AG04450 (cell line): ENCODE data around the gene CD7. TPM values are rescaled to one million over a fixed set of nuclear protein-coding genes. Genes with fewer than 3 reads are reported as not detected.

Experiments
- CTCF ChIA-PET: fragments of 300-600, 350-600 bp; formaldehyde crosslinking; extraction: SDS; loops from one replicate; lab custom pipeline; 2022; ENCODE audit warnings: antibody characterized with exemption, inconsistent platforms; lab: Charles Lee
- POLR2A ChIA-PET: fragments of 350-600 bp; formaldehyde crosslinking; extraction: SDS; loops from one replicate; lab custom pipeline; 2021; ENCODE audit warnings: antibody characterized with exemption, inconsistent platforms; lab: Yijun Ruan, JAX
- DNase-seq: peaks from one replicate; pipeline ENCODE4 v3.0.0-alpha.2; 2011; ENCODE audit warnings: low read depth, low spot score
- H3K27ac ChIP-seq: one replicate; pipeline ENCODE4 v1.5.1; 2012; ENCODE audit warnings: low read depth, low read length, control low read depth
- H3K27me3 ChIP-seq: one replicate; pipeline ENCODE4 v1.6.0; 2012; ENCODE audit warnings: low read length; ENCODE audit not compliant: control insufficient read depth, insufficient read depth
- H3K4me3 ChIP-seq: 2 replicates; pipeline ENCODE4 v1.5.1; 2011; ENCODE audit warnings: mild to moderate bottlenecking, low read depth, low read length, control low read depth
- H3K9me3 ChIP-seq: 2 replicates; pipeline ENCODE4 v1.5.1; 2012; ENCODE audit warnings: low read length; ENCODE audit not compliant: control insufficient read depth, insufficient read depth
- polyA plus RNA-seq: library from polyadenylated mRNA; depleted of rRNA; stranded (reverse); fragments of >200 nt; gene quantifications from 2 replicates; pipeline ENCODE4 v1.2.3, GENCODE V29; 2011
- TF ChIP-seq, protein P1 (sequence below): IDR thresholded peaks from 2 replicates; pipeline ENCODE4 v1.5.1; 2011; ENCODE audit warnings: low read depth, low read length, control low read depth, inconsistent platforms

Gene CD7
- polyA plus RNA-seq, 1 experiment: 0.11 TPM

DNA sequence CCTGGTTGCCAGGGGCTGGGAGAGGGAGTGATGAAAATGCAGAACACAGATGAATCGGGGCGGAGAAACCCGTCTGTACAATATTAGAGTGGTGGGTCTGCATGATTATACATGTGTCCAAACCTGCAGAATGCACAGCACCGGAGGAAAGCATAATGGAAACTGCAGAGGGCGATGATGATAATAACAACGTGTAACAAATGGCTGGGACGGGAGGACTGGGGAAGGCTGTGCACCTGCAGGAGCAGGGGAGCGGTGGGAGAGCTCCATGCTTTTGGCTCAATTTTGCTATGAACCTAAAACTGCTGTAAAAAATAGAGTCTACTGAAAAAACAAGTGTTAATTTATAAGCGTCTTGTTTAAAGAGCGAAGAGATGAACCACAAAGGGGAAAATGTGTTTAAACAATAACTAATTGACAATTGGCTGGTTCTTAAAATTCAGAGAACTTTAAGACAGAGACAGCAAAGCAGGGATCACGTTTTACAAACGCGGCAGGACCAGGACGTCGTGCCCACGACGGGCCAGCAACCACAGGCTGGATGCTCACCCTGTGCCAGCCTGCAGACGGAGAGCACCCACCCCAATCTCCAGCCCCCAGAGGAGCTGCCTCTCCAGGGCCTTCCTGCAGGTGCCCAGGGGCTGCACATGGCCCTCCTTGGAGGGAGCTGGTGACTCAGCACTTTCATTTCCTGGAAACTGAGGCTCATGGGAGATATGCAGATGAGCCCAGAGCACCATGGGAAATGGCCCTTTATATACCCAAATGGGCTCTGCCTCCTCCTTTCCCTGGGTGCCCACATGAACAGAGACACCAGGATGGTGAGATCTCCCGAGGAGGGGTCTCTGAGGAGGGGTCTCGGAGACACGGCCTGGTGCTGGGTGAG lies 41.3 kb upstream of the CD7 start, which contains the start of gene TEX19:
Gene TEX19, plus strand, starts transcription at position 783 of the 886 bp plus-strand sequence. CDS start 2,904 bp downstream, outside the sequence.
- DNase-seq: no peak
- CTCF ChIA-PET: interaction anchor here (0.7 to 0.9 kb wide), 3 partner anchors 9 to 427 kb away, joined by 3 to 5 read pairs (median 4); no protein-coding TSS in a partner anchor
- POLR2A ChIA-PET: no interaction called here
- TF ChIP-seq, protein P1, sequence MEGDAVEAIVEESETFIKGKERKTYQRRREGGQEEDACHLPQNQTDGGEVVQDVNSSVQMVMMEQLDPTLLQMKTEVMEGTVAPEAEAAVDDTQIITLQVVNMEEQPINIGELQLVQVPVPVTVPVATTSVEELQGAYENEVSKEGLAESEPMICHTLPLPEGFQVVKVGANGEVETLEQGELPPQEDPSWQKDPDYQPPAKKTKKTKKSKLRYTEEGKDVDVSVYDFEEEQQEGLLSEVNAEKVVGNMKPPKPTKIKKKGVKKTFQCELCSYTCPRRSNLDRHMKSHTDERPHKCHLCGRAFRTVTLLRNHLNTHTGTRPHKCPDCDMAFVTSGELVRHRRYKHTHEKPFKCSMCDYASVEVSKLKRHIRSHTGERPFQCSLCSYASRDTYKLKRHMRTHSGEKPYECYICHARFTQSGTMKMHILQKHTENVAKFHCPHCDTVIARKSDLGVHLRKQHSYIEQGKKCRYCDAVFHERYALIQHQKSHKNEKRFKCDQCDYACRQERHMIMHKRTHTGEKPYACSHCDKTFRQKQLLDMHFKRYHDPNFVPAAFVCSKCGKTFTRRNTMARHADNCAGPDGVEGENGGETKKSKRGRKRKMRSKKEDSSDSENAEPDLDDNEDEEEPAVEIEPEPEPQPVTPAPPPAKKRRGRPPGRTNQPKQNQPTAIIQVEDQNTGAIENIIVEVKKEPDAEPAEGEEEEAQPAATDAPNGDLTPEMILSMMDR: no peak
- H3K4me3 ChIP-seq: no peak within 1 kb of the TSS
- peaks cover 24% of the 10 kb centered on the region for H3K27me3 ChIP-seq
- no peaks in the 10 kb centered on the region; the same call in 1 of the 2 replicates for H3K9me3 ChIP-seq
- H3K27ac ChIP-seq: no peak within 1 kb of the TSS

DNA sequence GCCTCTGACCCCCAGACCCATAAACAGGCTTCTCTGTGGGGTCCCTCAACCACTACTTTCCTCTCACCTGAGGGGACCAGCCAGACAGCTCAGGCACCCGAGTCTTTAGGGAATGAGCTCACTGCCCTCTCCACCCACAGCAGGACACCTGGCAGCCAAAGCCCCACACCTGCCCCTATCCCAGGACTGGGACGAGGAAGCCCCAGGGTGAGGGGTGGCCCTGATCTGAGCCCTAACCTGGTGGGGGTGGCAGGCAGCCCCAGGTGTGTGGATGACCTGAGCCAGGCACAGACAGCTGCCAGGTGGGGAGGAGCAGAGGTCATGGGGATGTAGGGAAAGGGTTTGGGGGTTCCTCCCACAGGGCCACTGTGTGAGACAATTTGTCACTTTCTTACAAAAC lies 40.0 kb upstream of the CD7 start:
- H3K27ac ChIP-seq: no peak overlapping the region
- H3K9me3 ChIP-seq: no peaks in the 10 kb centered on the region; the same call in 1 of the 2 replicates
- DNase-seq: no peak
- peaks cover 19% of the 10 kb centered on the region for H3K27me3 ChIP-seq
- no peak overlapping the region for H3K4me3 ChIP-seq
- ChIA-PET CTCF (no interaction called here), POLR2A (no interaction called here)
- TF ChIP-seq, protein P1: no peak

DNA sequence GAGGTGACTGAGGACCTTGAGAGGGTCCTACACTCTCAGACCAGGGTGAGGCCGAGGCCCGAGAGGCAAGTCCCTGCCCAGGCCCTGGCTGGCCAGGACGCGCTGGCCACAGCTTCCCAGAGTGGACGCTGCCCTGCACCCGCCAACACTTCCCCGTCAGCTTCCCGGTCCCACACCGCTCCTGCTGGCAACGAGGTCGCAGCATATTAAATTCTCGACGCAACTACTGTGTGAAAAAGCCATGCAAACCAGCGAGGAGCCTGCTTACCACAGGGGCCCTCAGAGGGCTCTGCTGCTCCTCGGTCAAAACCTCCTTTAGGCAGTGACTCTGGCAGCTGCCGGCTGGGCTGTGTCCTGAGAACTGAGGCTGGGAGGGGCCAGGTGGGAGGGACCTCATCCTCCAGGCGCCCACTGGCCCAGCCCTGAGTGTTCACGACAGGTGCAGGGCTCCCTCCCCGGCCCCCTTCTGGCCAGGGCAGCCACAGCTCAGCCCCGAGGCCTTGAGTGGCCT lies 39.5 kb upstream of the CD7 start:
- POLR2A ChIA-PET: no interaction called here
- CTCF ChIA-PET: interaction anchor here (0.7 kb wide), 1 partner anchor 94 kb away, joined by 3 read pairs; the partner anchor contains the start of gene CYBC1
- Histone ChIP-seq H3K27me3 (peaks cover 19% of the 10 kb centered on the region), H3K4me3 (no peak overlapping the region), H3K9me3 (no peaks in the 10 kb centered on the region; the same call in 1 of the 2 replicates), H3K27ac (no peak overlapping the region)
- no peak for DNase-seq
- TF ChIP-seq, protein P1: no peak

DNA sequence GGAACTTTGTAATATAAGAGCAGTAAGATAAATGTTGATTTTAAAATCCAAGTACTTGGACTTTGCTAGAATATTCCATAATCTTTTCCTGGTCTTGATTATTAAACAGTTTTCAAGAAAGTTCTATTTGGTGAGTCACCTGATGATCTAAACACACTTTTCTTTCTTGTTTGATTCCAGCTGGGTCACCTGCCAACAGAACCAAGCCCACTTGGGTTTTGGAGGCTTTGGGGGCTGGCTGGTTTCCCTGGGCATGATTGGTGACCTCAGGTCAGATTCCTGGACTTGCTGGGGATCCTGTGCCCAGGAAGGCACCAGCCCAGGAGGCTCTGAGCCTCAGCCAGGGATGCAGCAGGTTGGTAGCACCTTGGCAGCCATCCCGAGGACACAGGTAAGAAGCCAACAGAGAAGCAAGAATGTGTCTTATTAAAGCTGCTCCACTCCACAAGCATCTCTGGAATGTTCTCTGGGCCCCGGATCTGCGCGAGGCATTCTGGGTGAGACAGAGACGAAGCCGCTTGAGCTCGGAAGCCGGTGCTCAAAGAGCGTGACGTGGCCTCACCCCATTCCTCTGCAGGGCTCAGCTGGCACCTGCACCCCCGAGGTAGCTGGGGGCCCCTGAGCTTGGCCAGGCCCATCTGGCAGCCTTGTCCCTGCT lies 38.5 kb upstream of the CD7 start:
- peaks cover 19% of the 10 kb centered on the region for H3K27me3 ChIP-seq
- no peak for DNase-seq
- H3K4me3 ChIP-seq: no peak overlapping the region
- POLR2A ChIA-PET: no interaction called here
- H3K27ac ChIP-seq: peak overlapping the region; percentile 11
- CTCF ChIA-PET: no interaction called here
- H3K9me3 ChIP-seq: no peaks in the 10 kb centered on the region; the same call in 1 of the 2 replicates
- TF ChIP-seq, protein P1: no peak
